GM12874 (cell line): ENCODE data around the gene DIPK1B.
A peak's percentile ranks its signal among the peaks of the same experiment; 100 is the strongest.

Source experiments
- TF ChIP-seq, protein P1 (sequence below): IDR thresholded peaks from 2 replicates; pipeline ENCODE4 v1.5.1; 2011; ENCODE audit warnings: low read depth, mild to moderate bottlenecking, control low read depth, low read length, moderate library complexity; ENCODE audit not compliant: insufficient read depth

The DIPK1B gene

DNA sequence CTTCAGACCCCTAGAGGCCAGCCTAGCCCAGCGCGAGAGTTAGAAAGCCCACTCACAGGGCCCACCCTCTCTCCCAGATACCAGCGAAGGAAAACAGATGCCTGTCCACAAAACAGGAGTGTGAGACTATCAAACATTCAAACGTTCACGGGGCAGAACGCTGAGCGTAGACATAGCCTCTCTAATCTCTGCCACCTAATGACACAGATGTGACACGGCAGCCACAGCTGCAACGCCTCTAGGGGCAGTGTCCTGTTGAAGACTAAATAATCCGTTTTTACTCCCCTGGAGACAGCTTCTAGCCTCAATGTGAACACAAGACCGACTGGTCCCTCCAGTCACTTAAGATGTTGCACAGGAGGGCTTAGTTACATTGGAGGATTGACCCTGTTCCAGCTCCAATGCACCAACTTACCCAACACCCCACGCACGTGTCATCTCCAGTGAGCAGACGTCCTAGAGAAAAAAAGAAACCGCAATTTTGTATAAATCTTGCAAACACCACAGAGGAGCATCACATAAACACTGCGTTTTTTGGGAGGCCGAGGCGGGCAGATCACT, 14.3 kb downstream of the DIPK1B start:
- TF ChIP-seq, protein P1, sequence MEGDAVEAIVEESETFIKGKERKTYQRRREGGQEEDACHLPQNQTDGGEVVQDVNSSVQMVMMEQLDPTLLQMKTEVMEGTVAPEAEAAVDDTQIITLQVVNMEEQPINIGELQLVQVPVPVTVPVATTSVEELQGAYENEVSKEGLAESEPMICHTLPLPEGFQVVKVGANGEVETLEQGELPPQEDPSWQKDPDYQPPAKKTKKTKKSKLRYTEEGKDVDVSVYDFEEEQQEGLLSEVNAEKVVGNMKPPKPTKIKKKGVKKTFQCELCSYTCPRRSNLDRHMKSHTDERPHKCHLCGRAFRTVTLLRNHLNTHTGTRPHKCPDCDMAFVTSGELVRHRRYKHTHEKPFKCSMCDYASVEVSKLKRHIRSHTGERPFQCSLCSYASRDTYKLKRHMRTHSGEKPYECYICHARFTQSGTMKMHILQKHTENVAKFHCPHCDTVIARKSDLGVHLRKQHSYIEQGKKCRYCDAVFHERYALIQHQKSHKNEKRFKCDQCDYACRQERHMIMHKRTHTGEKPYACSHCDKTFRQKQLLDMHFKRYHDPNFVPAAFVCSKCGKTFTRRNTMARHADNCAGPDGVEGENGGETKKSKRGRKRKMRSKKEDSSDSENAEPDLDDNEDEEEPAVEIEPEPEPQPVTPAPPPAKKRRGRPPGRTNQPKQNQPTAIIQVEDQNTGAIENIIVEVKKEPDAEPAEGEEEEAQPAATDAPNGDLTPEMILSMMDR = peak; percentile 73

DNA sequence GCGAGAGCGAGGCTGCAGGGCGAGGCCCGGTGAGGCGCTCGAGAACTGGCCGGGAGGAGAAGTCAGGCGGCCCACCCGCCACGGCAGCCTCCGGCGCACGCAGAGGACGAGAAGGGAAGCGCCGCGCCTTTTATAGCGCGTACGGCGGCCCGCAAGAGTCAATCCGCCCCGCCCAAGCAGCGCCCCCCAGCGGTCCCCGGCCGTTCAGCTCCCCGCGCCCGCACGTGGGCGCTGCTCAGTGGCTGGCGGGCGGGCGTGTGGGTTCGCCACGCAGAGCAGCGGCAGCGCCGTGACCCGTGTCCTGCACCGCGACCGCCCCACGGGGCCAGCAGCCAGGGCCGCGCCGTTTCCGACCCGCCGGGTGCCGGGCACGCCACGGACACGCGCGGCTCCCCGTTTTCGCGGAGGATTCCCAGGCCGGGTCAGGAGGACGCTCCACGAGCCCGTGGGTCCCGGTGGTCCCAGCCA, 15.7 kb downstream of the DIPK1B start:
- TF ChIP-seq, protein P1 = peak; percentile 97

DNA sequence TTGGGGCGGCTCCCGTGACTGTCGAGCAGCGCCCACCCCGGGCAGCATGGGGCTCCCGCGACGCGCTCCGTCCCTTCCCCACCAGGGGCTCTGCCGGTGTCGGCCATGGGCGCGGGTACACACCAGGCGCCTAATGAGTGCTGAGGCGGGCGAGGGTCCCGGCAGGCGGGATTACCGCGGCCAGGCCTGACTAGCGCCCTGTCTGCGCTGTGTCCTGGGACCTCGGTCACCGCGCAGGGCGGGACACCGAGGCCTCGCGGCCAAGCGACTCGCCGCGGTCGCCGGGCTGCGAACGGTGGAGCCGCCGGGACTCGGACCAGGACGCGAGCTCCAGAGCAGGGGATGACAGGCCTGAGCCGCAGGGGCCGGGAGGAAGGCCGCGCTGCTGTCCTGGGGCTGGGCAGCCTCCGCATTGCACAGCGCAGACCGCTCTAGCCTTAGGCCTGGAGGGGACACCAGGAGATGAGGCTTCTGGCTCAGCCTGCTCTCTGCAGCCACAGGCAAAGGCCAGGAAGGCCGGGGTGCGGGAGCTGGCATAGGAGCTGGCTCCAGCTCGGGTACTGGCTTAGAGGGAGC, 16.3 kb downstream of the DIPK1B start:
- TF ChIP-seq, protein P1 = no peak

GRCh38 chr9:136729144-136729543, 16.8 kb downstream of the DIPK1B start:
- TF ChIP-seq, protein P1 = no peak

DNA sequence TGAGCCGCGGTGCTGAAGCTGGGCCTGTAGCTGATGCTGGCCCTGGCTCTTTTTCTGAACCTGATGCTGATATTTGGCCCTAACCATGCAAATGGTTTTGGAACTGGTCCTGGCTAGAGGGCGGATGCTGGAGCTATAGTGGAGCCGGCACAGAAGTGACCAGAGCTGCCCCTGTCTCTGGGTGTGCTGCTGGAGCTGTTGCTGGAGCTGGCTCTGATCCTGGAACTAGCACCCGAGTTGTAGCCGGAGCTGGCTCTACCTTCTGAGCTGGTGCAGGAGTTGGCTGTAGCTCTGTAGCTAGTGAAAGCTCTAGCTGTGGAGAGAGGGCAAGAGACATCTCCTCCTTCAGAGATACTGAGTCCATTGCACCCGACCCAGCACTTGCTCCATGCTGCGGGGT, 17.6 kb downstream of the DIPK1B start:
- TF ChIP-seq, protein P1 = no peak

- TF ChIP-seq, protein P1 = no peak
These were observed 20.2 kb downstream of the DIPK1B start for GRCh38 chr9:136732444-136733178.

- TF ChIP-seq, protein P1 = no peak
These were observed 21.2 kb downstream of the DIPK1B start for GRCh38 chr9:136733611-136734010.
